GM04503 (cell line): ENCODE results near the gene DIDO1.
A peak's percentile ranks its signal among the peaks of the same experiment; 100 is the strongest.

Source experiments
- DNase-seq: peaks from one replicate; pipeline ENCODE4 v3.0.0-alpha.2; 2012; ENCODE audit warnings: low read depth

The DIDO1 gene

DNA sequence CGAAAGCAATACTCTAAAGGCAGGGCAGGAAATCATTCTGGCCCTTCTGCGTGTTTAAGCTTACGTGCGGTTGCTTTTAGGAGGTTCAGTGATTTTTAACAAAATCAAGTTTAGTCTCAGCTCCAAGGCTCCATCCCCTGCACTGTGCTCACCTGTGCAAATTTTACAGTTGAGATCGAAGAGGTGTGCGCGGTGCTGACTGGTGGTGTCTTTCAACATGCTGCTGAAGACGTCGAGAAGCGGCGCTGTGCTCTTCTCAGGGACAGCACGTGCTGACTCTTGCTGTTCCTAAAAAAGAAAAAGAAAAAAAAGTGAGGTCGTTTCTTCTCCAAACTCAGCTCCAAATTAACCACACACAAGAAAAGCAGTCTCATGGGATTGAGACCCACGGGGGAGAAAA is 32.0 kb downstream of the DIDO1 start:
- no peak for DNase-seq

GRCh38 chr20:62893700-62894099 is 32.6 kb downstream of the DIDO1 start:
- DNase-seq = no peak

GRCh38 chr20:62892348-62893304 is 33.7 kb downstream of the DIDO1 start:
- no peak for DNase-seq

DNA sequence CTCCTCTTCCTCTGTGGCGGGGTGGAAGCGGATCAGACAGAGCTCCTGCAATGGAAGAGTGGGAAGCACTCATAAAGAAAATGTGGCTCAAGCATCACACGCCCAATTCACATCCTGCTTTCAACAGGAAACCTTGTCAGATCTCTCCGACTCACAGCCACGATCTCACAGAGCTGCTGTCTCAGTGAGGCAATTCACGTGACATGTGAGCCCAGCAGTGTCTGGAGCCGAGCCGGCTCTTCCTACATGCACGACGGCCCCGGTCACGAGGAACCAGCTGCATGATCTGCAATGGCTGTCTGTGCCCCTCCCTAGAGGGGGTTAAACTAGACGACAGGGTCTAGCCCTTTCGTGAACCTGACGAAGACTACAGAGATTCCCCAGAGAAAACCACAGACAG is 35.2 kb downstream of the DIDO1 start:
- no peak for DNase-seq

GRCh38 chr20:62890444-62890843 is 35.9 kb downstream of the DIDO1 start:
- DNase-seq = no peak

DNA sequence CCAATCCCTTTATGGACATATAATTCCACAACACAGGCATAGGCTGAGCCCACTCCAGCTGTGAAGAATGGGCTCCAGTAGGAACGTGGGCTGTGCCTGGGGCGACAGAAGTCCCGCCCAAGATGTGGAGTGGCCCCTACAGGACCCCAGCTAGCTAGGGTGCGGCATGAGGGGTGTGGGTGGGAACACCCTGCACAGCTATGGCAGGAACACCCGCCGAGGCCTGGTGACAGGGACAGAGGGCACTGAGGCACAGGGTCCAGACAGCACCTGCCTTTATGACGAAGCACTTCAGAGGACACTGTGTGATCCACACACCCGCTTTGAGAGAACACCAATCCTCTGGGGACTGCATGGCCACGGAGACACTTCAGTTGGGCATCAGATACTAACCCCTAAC is 36.4 kb downstream of the DIDO1 start:
- DNase-seq = no peak

GRCh38 chr20:62889411-62889810 is 36.9 kb downstream of the DIDO1 start:
- DNase-seq = no peak

GRCh38 chr20:62888910-62889309 is 37.4 kb downstream of the DIDO1 start:
- no peak for DNase-seq

DNA sequence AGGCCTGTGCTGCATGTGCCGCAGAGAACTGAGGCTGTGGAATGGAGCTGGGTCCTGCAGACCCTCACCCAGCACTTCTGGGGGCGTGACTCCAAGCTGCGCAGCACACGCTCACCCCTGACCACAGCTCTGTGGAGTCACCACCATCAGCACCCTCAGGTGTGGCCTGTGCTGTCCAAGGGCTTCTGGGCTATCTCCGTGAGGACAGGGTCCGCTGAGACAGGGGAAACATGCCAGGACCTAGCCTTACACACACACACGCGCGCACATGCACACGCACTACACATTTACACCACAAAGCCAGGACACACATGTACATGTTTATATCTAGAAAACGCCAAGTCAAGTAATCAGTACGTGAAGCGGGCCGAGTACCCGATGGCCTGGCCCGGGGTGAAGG is 37.9 kb downstream of the DIDO1 start:
- DNase-seq = no peak

GRCh38 chr20:62887860-62888239 is 38.5 kb downstream of the DIDO1 start:
- no peak for DNase-seq

DNA sequence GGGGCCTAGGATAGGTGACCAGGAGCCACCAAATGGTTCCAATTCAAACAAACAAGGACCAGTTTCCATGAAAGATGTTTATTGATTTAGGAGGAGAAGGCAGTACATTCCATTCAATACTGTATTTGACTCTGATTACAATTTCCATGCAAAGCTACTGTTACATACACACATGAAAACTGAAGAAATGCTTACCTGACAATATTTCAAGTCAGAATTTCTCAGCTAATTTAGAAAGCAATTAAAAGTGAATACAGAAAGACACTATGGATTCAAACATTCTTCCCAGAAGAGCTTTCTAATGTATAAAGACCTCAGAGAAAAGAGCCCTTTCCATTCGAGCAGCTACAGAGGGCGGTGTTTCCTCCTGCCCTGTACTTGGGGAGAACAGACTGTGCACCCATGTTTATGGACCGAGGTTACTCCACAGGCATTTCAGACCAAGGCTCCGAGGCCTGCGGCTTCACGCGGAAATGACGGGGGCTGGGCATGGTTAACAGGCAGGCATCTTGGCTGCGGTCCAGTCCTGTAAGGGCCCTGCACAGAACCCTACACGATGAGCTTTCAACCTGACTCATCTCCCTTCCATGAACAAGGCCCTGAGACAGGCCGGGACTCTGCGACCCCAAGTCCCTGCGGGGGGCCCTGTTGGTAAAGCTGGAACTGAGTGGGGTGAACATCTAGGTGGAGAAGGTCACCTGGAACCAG is 39.0 kb downstream of the DIDO1 start:
- DNase-seq = peak; percentile 58

DNA sequence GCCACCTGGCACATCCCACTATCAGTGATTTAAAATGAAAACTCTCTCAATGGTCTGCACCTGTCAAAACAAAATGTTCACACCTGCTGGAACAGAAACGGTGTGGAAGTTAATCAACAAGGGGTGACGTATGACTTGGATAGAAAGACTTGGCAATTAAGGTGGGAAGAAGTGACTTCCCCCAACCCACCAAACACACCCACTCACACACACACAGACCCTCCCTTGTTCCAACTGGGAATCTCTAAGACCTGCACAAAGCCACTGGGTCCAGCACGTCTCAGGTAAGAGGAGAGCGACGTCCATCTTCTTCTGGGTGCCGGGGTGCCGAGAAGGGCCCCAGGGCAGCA is 39.6 kb downstream of the DIDO1 start:
- DNase-seq = no peak

DNA sequence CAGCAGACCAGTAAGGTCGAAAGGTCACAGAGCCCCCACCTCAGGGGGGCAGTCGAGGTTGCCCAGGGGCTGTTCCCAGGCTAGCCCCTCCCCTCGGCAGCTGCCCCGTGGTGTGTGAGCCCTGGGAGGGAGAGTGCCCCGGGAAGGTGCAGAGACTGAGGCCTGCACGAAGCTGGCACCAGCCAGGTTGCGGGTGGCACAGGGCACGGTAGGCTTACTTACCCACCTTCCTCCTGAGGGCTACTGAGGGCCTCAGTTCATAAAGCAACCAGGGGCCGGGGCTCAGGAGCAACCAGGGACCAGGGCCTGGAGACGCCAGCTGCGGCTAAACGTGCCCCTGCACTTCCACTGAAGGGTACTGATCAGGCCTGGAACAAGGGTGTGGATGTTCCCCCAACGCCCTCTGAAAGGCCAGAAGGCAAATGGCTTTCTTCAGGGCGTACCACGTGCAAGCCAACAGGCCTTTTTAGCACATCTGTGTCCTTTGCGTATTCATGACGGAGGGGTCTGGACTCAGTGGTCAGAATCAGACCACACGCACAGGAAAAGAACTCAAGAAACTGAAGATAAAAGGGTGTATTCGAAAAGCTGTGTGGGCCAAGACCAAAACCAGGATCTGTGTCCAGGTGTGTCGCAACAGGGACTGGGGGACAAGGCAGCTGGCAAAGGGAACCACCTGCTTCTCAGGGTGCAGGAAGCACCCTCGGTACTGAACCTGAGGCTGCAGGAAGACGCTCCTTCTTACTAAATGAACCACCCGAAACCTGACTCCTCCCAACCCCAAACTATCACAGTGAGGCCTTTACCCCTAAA is 40.2 kb downstream of the DIDO1 start:
- DNase-seq = no peak

- DNase-seq = no peak
These were observed 41.0 kb downstream of the DIDO1 start for GRCh38 chr20:62885046-62885895.

DNA sequence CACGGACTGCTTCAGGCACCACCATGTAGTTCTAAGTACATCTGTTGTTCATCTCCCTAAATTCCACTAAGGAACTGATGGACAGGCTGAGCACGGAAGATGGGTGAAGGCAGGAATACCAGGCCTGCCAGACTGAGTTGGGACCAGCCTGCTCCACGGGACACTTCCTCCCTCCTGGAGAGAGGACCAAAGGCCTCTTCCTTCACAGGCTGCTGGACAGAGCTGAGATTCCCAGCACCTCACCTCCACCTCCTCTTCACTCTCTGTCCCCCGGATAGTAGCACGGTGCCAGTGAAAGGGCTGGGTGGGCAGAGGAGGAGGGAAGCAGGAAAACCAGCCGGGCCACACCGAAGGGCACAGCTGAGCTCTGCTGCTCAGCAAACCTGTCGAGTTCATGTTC is 41.7 kb downstream of the DIDO1 start:
- DNase-seq = no peak

GRCh38 chr20:62882426-62882825 is 43.9 kb downstream of the DIDO1 start:
- no peak for DNase-seq

- no peak for DNase-seq
These were observed 44.5 kb downstream of the DIDO1 start for GRCh38 chr20:62881662-62882395.

DNA sequence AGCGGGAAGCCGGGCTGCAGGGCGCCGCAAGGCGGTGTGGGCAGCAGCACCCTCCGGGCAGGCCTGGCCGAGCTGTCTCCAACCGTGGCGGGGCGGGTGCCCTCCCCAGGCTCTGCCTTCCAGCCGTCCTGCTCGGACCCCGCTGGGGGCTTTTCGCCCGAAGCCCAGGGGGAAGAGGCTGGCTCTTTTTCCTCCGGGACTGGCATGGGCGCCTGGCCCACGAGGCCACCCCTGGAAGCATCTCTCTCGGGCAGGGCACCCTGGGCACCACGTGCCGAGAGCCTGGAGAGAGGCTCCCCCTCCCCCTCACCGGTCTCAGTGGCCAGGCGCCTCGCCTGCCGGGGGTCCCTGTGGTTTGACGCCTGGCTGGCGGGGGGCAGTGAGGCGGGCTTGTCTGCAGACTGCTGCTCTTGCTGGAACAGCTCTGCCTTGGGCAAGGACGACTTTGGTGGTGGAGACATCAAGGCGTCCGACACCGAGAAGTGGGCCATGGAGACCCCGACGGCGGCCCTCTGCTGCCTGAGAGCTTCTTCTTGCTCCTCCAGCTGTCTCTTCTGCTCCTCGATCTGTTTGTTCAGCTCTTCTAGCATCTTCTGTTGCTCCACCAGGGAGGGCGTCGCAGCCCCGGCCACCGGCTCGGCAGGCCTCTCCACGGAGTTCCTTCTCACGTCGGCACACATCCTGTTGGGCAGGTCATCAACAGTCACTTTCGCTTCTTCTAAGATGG is 45.2 kb downstream of the DIDO1 start:
- no peak for DNase-seq

GRCh38 chr20:62880147-62880934 is 46.0 kb downstream of the DIDO1 start:
- no peak for DNase-seq
